H1 (cell line): ENCODE measurements around the gene ENPP3. TPM values are rescaled to one million over a fixed set of nuclear protein-coding genes. Genes with fewer than 3 reads are reported as not detected.

Experiments
- CTCF ChIA-PET: fragments of 300-600 bp; sonication (Branson Sonifier 250); formaldehyde crosslinking; loops from one replicate; lab custom pipeline; 2021; ENCODE audit not compliant: partially characterized antibody; lab: Charles Lee
- POLR2A ChIA-PET: fragments of 300-600 bp; sonication (Branson Sonifier 250); formaldehyde crosslinking; loops from one replicate; lab custom pipeline; 2021; ENCODE audit warnings: inconsistent platforms; ENCODE audit not compliant: partially characterized antibody; lab: Charles Lee
- DNase-seq, 2 experiments: peaks; one replicate each; pipeline versions ENCODE4 v3.0.0 to v3.0.0-alpha.2; 2010 to 2022; ENCODE audit warnings: low spot score in 2 of 2, low read depth in 1 of 2, mixed read lengths in 1 of 2
- FAIRE-seq: peaks from 2 replicates; lab custom pipeline; 2011; peaks lifted over from hg19 to GRCh38; lab: Jason Lieb, UNC
- H2AFZ ChIP-seq: 2 replicates; pipeline ENCODE4 v1.8.1; 2012; ENCODE audit warnings: low read length, inconsistent platforms
- H2AK5ac ChIP-seq: 2 replicates; pipeline ENCODE4 v1.6.1; 2013; ENCODE audit warnings: low read depth, low read length
- H2BK120ac ChIP-seq: replicated peaks from 2 replicates; pipeline ENCODE3; 2013; ENCODE audit warnings: low read depth, low read length, inconsistent platforms
- H2BK12ac ChIP-seq: 2 replicates; pipeline ENCODE4 v1.6.1; 2013; ENCODE audit warnings: low read depth, low read length
- H2BK15ac ChIP-seq: 2 replicates; pipeline ENCODE4 v1.6.1; 2013; ENCODE audit warnings: low read length
- H2BK20ac ChIP-seq: 2 replicates; pipeline ENCODE4 v1.6.1; 2013; ENCODE audit warnings: low read length
- H2BK5ac ChIP-seq: 2 replicates; pipeline ENCODE4 v1.6.1; 2013; ENCODE audit warnings: low read depth, low read length
- H3K14ac ChIP-seq: 2 replicates; pipeline ENCODE4 v1.6.1; 2013; ENCODE audit warnings: inconsistent platforms; ENCODE audit not compliant: insufficient read length
- H3K18ac ChIP-seq: 2 replicates; pipeline ENCODE4 v1.6.1; 2013; ENCODE audit warnings: low read length; ENCODE audit errors: extremely low read depth
- H3K23ac ChIP-seq: 2 replicates; pipeline ENCODE4 v1.6.1; 2013; ENCODE audit warnings: inconsistent platforms; ENCODE audit not compliant: insufficient read length
- H3K23me2 ChIP-seq: 2 replicates; pipeline ENCODE4 v1.6.1; 2013; ENCODE audit warnings: low read depth, low read length
- H3K27ac ChIP-seq: 2 replicates; pipeline ENCODE4 v1.6.1; 2011; ENCODE audit warnings: low read depth, low read length, inconsistent platforms
- H3K27me3 ChIP-seq, 4 experiments: replicated peaks in 1 of 4; 1 replicate in 1 of 4; 2 replicates in 3 of 4; pipeline versions ENCODE4 v1.6.1 to v1.8.1; 2011 to 2013; ENCODE audit warnings: low read length in 3 of 4, mild to moderate bottlenecking in 3 of 4, inconsistent platforms in 2 of 4, mixed read lengths in 2 of 4, moderate library complexity in 1 of 4; ENCODE audit not compliant: control insufficient read depth in 3 of 4, insufficient read depth in 3 of 4; ENCODE audit errors: extremely low read depth in 1 of 4
- H3K36me3 ChIP-seq, 4 experiments: 2 replicates each; pipeline versions ENCODE4 v1.6.1 to v1.8.1; 2011 to 2013; ENCODE audit warnings: mild to moderate bottlenecking in 4 of 4, low read length in 3 of 4, moderate library complexity in 2 of 4, control low read depth in 1 of 4, inconsistent platforms in 1 of 4; ENCODE audit not compliant: insufficient read depth in 4 of 4, control insufficient read depth in 2 of 4
- H3K4ac ChIP-seq: replicated peaks from 2 replicates; pipeline ENCODE3; 2013; ENCODE audit warnings: low read length, low read depth, mixed read lengths, inconsistent platforms; ENCODE audit not compliant: insufficient read length
- H3K4me1 ChIP-seq, 4 experiments: replicated peaks in 1 of 4; 1 replicate in 1 of 4; 2 replicates in 3 of 4; pipeline versions ENCODE4 v1.6.1 to v1.8.1; 2011 to 2013; ENCODE audit warnings: low read length in 3 of 4, inconsistent platforms in 2 of 4, mixed read lengths in 1 of 4; ENCODE audit not compliant: insufficient read depth in 4 of 4, control insufficient read depth in 3 of 4
- H3K4me2 ChIP-seq, 2 experiments: 2 replicates each; pipeline versions ENCODE4 v1.6.1 to v1.8.1; 2011 to 2013; ENCODE audit warnings: low read depth in 2 of 2, low read length in 2 of 2, control low read depth in 1 of 2, inconsistent platforms in 1 of 2, mild to moderate bottlenecking in 1 of 2; ENCODE audit not compliant: insufficient read depth in 1 of 2
- H3K4me3 ChIP-seq, 4 experiments: fragments of 200-600, 300-600 bp in 1 of 4; sonication (generic), shearing (Covaris generic), sonication (Bioruptor Twin) in 1 of 4; 2 replicates each; pipeline versions ENCODE4 v1.5.1 to v1.8.1; 2011 to 2016; ENCODE audit warnings: low read length in 4 of 4, low read depth in 3 of 4, control low read depth in 2 of 4, inconsistent platforms in 2 of 4, mild to moderate bottlenecking in 2 of 4, mixed read lengths in 1 of 4, moderate library complexity in 1 of 4; ENCODE audit not compliant: insufficient read depth in 2 of 4; ENCODE audit errors: extremely low read depth in 1 of 4
- H3K56ac ChIP-seq: replicated peaks from 2 replicates; pipeline ENCODE3; 2013; ENCODE audit warnings: low read depth, mild to moderate bottlenecking, mixed read lengths, low read length, inconsistent platforms; ENCODE audit not compliant: insufficient read length
- H3K79me1 ChIP-seq: 2 replicates; pipeline ENCODE4 v1.6.1; 2013; ENCODE audit warnings: low read depth, low read length, control low read depth
- H3K79me2 ChIP-seq, 2 experiments: 2 replicates each; pipeline versions ENCODE4 v1.6.1 to v1.8.1; 2012 to 2013; ENCODE audit warnings: low read length in 2 of 2, mild to moderate bottlenecking in 2 of 2, inconsistent platforms in 1 of 2; ENCODE audit not compliant: insufficient read depth in 2 of 2, control insufficient read depth in 1 of 2
- H3K9ac ChIP-seq, 4 experiments: replicated peaks in 1 of 4; 1 replicate in 1 of 4; 2 replicates in 3 of 4; pipeline versions ENCODE4 v1.6.1 to v1.8.1; 2011 to 2013; ENCODE audit warnings: low read depth in 3 of 4, low read length in 3 of 4, control low read depth in 2 of 4, mild to moderate bottlenecking in 2 of 4, moderate library complexity in 2 of 4, inconsistent platforms in 1 of 4; ENCODE audit errors: extremely low read depth in 1 of 4
- H3K9me3 ChIP-seq, 2 experiments: 2 replicates each; pipeline versions ENCODE4 v1.6.1 to v1.8.1; 2012 to 2013; ENCODE audit warnings: mild to moderate bottlenecking in 2 of 2, moderate library complexity in 2 of 2, control low read depth in 1 of 2, inconsistent platforms in 1 of 2, low read depth in 1 of 2, low read length in 1 of 2, mixed read lengths in 1 of 2; ENCODE audit not compliant: insufficient read depth in 2 of 2
- H4K20me1 ChIP-seq, 2 experiments: replicated peaks in 1 of 2; 2 replicates each; pipeline versions ENCODE3 to v1.8.1; 2011 to 2013; ENCODE audit warnings: inconsistent platforms in 2 of 2, low read length in 2 of 2, mild to moderate bottlenecking in 1 of 2; ENCODE audit not compliant: insufficient read depth in 2 of 2, control insufficient read depth in 1 of 2
- H4K5ac ChIP-seq: 2 replicates; pipeline ENCODE4 v1.6.1; 2013; ENCODE audit warnings: low read length, low read depth, mixed read lengths, inconsistent platforms; ENCODE audit not compliant: insufficient read length
- H4K8ac ChIP-seq: 2 replicates; pipeline ENCODE4 v1.8.0; 2013; ENCODE audit warnings: mild to moderate bottlenecking, moderate library complexity, low read length, inconsistent platforms; ENCODE audit not compliant: insufficient read depth; ENCODE audit errors: extremely low read depth
- H4K91ac ChIP-seq: replicated peaks from 2 replicates; pipeline ENCODE3; 2013; ENCODE audit warnings: low read length, mixed read lengths, inconsistent platforms; ENCODE audit not compliant: insufficient read length
- BRCA1 ChIP-seq: IDR thresholded peaks from 2 replicates; pipeline ENCODE4 v1.6.1; 2012; ENCODE audit warnings: low read depth, low read length, improper control_type of control experiment
- FOSL1 ChIP-seq: IDR thresholded peaks from 2 replicates; pipeline ENCODE4 v1.6.1; 2011; ENCODE audit warnings: mild to moderate bottlenecking, low read depth, low read length, moderate library complexity; ENCODE audit not compliant: insufficient read depth
- HDAC2 ChIP-seq, 2 experiments: fragments of 300-600 bp in 1 of 2; sonication (generic) in 1 of 2; IDR thresholded peaks; 2 replicates each; pipeline ENCODE4 v1.6.1; 2011 to 2012; ENCODE audit warnings: low read depth in 2 of 2, low read length in 2 of 2, mild to moderate bottlenecking in 2 of 2, moderate library complexity in 2 of 2, borderline replicate concordance in 1 of 2, inconsistent platforms in 1 of 2
- NANOG ChIP-seq: IDR thresholded peaks from 2 replicates; pipeline ENCODE4 v1.6.1; 2011; ENCODE audit warnings: low read length, low read depth, mild to moderate bottlenecking, inconsistent platforms; ENCODE audit not compliant: insufficient read depth, poor library complexity, severe bottlenecking
- NRF1 ChIP-seq: IDR thresholded peaks from 2 replicates; pipeline ENCODE4 v1.6.1; 2011; ENCODE audit warnings: mild to moderate bottlenecking, low read depth, low read length, improper control_type of control experiment
- POU5F1 ChIP-seq: IDR thresholded peaks from 2 replicates; pipeline ENCODE4 v1.6.1; 2011; ENCODE audit warnings: low read depth, mild to moderate bottlenecking, low read length, moderate library complexity
- RAD21 ChIP-seq, 2 experiments: IDR thresholded peaks in 1 of 2; conservative IDR thresholded peaks in 1 of 2; 2 replicates each; pipeline ENCODE4 v1.6.1; 2011; ENCODE audit warnings: low read depth in 2 of 2, low read length in 2 of 2, improper control_type of control experiment in 1 of 2, inconsistent platforms in 1 of 2, mild to moderate bottlenecking in 1 of 2, moderate library complexity in 1 of 2
- SAP30 ChIP-seq: fragments of 300-600 bp; sonication (generic); IDR thresholded peaks from 2 replicates; pipeline ENCODE4 v1.7.1; 2012; ENCODE audit warnings: low read length, moderate library complexity, mild to moderate bottlenecking, inconsistent platforms; ENCODE audit not compliant: insufficient read depth, insufficient replicate concordance
- SP2 ChIP-seq: IDR thresholded peaks from 2 replicates; pipeline ENCODE4 v1.6.1; 2012; ENCODE audit warnings: mild to moderate bottlenecking, low read length, inconsistent platforms
- YY1 ChIP-seq: IDR thresholded peaks from 2 replicates; pipeline ENCODE4 v1.6.1; 2011; ENCODE audit warnings: low read depth, mild to moderate bottlenecking, low read length
- WGBS, 2 experiments: shearing (Covaris generic) in 1 of 2; methylation state at CpG; one replicate each; pipeline versions ENCODE4 v1.1.6 to v1.1.7; 2013 to 2015; ENCODE audit warnings: low lambda C conversion rate in 2 of 2, mixed read lengths in 2 of 2, inconsistent platforms in 1 of 2, low coverage in 1 of 2, missing lambda C conversion rate in 1 of 2; ENCODE audit not compliant: insufficient replicate concordance in 2 of 2, insufficient coverage in 1 of 2, insufficient read length in 1 of 2; ENCODE audit errors: extremely low coverage in 1 of 2, missing lambda C conversion rate in 1 of 2; 5-methylcytosine and 5-hydroxymethylcytosine counted together
- polyA plus RNA-seq, 7 experiments: library from polyadenylated mRNA; depleted of rRNA in 3 of 7; stranded (reverse) in 5 of 7; unstranded in 2 of 7; fragments of >200 nt in 5 of 7; fragments of 200-250 nt in 2 of 7; gene quantifications; 1 replicate in 5 of 7; 2 replicates in 1 of 7; 4 replicates in 1 of 7; pipeline versions ENCODE4 v1.2.1 to v1.2.3, GENCODE V29; 2011 to 2013; ENCODE audit warnings: missing spikeins in 2 of 7, mixed read lengths in 2 of 7
- total RNA-seq: library from RNA; stranded (reverse); fragmentation: NEBNext Ultra II Directional; extraction: Animal tissue kit (Norgen Biotek cat#: 25700); gene quantifications from 2 replicates; pipeline ENCODE4 v1.2.1, GENCODE V29; 2021

The ENPP3 gene
- total and polyA plus RNA-seq, 2 of the 8 experiments (the other 6 are each of a cell fraction or from before 2014, with no cell fraction given) = 0.11 TPM; not detected in 1

DNA sequence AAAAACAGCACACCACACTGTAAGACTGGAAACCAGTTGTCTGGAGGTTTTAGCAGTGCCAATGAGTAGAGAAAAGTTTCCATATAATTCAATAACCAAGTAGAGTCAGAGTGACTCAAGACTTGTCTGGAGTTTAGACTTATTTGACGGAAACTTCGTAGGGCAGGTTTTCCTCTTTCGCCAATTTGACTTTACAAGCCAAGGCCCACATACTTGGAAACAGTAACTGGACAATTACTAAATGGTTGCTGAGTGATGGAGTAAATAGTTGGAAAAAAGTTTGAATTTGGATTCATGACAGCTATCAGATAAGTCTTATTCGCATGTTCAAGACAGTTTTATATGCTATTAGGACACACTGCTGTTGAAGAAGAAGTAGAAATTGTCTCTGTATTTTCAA lies 121.8 kb downstream of the ENPP3 start:
- H4K5ac ChIP-seq = no peak overlapping the region
- no peak overlapping the region for H2AFZ ChIP-seq
- no peak overlapping the region for H3K27ac ChIP-seq
- H3K9me3 ChIP-seq = no peaks in the 10 kb centered on the region
- 95% methylated on average over 4 of the region's 4 CpGs; no CpG with 5 or more reads in 1 of the 2 experiments for WGBS, 2 experiments
- H2BK5ac ChIP-seq = no peak overlapping the region
- no peak for TF ChIP-seq NANOG
- TF ChIP-seq YY1 = no peak
- no peak for TF ChIP-seq POU5F1
- no peak for TF ChIP-seq RAD21 (IDR thresholded peaks at IDR 0.05 in 1 of 2, conservative IDR thresholded peaks at IDR 0.05 in 1 of 2; ENCODE audit: low read depth in 2 of 2, low read length in 2 of 2)
- TF ChIP-seq NRF1 = no peak
- TF ChIP-seq FOSL1 = no peak
- TF ChIP-seq SP2 = no peak
- no peak for TF ChIP-seq BRCA1
- TF ChIP-seq SAP30 = no peak
- no peak for TF ChIP-seq HDAC2 (IDR thresholded peaks at IDR 0.05; ENCODE audit: borderline replicate concordance in 1 of 2, low read depth in 2 of 2, low read length in 2 of 2)
- no peak overlapping the region for H3K9ac ChIP-seq
- H2BK15ac ChIP-seq = no peak overlapping the region
- no peak for FAIRE-seq
- no peak overlapping the region for H2BK20ac ChIP-seq
- H3K14ac ChIP-seq = no peak overlapping the region
- no peaks in the 10 kb centered on the region for H3K79me2 ChIP-seq
- H3K4me2 ChIP-seq = no peak overlapping the region
- no peak overlapping the region for H3K4ac ChIP-seq
- POLR2A ChIA-PET = no interaction called here
- CTCF ChIA-PET = no interaction called here
- H3K4me1 ChIP-seq = no peaks in the 10 kb centered on the region
- H3K27me3 ChIP-seq = no peaks in the 10 kb centered on the region
- no peak for DNase-seq
- no peak overlapping the region for H3K56ac ChIP-seq
- H3K18ac ChIP-seq = no peak overlapping the region
- no peak overlapping the region for H4K8ac ChIP-seq
- H4K20me1 ChIP-seq = no peaks in the 10 kb centered on the region
- H3K23me2 ChIP-seq = no peaks in the 10 kb centered on the region
- no peaks in the 10 kb centered on the region for H3K79me1 ChIP-seq
- H2BK12ac ChIP-seq = no peak overlapping the region
- H2AK5ac ChIP-seq = no peak overlapping the region
- H3K4me3 ChIP-seq = no peak overlapping the region
- no peak overlapping the region for H4K91ac ChIP-seq
- H2BK120ac ChIP-seq = no peak overlapping the region
- no peaks in the 10 kb centered on the region; a peak in 1 of 8 replicates for H3K36me3 ChIP-seq
- H3K23ac ChIP-seq = no peak overlapping the region
